SK-N-MC (cell line): ENCODE measurements around the gene APP.

Experiments used
- EZH2 ChIP-seq: fragments of 200-600 bp; sonication (generic); IDR thresholded peaks from one replicate; pipeline ENCODE4 v1.6.1; 2017; ENCODE audit warnings: antibody characterized with exemption
- POLR2AphosphoS5 ChIP-seq: IDR thresholded peaks from 2 replicates; pipeline ENCODE4 v1.6.1; 2012; ENCODE audit warnings: mild to moderate bottlenecking, low read depth, low read length, borderline replicate concordance

- no peak for TF ChIP-seq POLR2AphosphoS5
- TF ChIP-seq EZH2, result no peak
These were observed 228.4 kb downstream of the APP start for GRCh38 chr21:25942135-25942534.
